H9 (cell line): ENCODE measurements around the gene GYS1. TPM values are rescaled to one million over a fixed set of nuclear protein-coding genes. Genes with fewer than 3 reads are reported as not detected.
A peak's percentile ranks its signal among the peaks of the same experiment; 100 is the strongest.

ENCODE experiments used
- DNase-seq: peaks from one replicate; pipeline ENCODE4 v3.0.0-alpha.2; 2017
- H2AFZ ChIP-seq: one replicate; pipeline ENCODE4 v1.6.1; 2013; ENCODE audit warnings: mild to moderate bottlenecking, low read length, control low read depth, moderate library complexity
- H2AK5ac ChIP-seq: 2 replicates; pipeline ENCODE4 v1.6.1; 2013; ENCODE audit warnings: low read length, control low read depth, mixed read lengths; ENCODE audit not compliant: insufficient read length
- H2BK120ac ChIP-seq: one replicate; pipeline ENCODE4 v1.6.1; 2013; ENCODE audit warnings: low read depth, mild to moderate bottlenecking, low read length, control low read depth, inconsistent platforms; ENCODE audit not compliant: poor library complexity, severe bottlenecking
- H2BK12ac ChIP-seq: 2 replicates; pipeline ENCODE4 v1.6.1; 2013; ENCODE audit warnings: low read length, control low read depth, mixed read lengths, low read depth; ENCODE audit not compliant: insufficient read length
- H2BK15ac ChIP-seq: 2 replicates; pipeline ENCODE4 v1.6.1; 2013; ENCODE audit warnings: low read depth, low read length, control low read depth
- H2BK20ac ChIP-seq: one replicate; pipeline ENCODE4 v1.6.1; 2013; ENCODE audit warnings: low read depth, mild to moderate bottlenecking, low read length, control low read depth, inconsistent platforms; ENCODE audit not compliant: poor library complexity, severe bottlenecking
- H2BK5ac ChIP-seq: 2 replicates; pipeline ENCODE4 v1.6.1; 2013; ENCODE audit warnings: low read length, control low read depth, mixed read lengths; ENCODE audit not compliant: insufficient read length
- H3K14ac ChIP-seq: 2 replicates; pipeline ENCODE4 v1.6.1; 2013; ENCODE audit warnings: low read length, control low read depth; ENCODE audit not compliant: insufficient read depth
- H3K18ac ChIP-seq: 2 replicates; pipeline ENCODE4 v1.6.1; 2013; ENCODE audit warnings: low read depth, mild to moderate bottlenecking, mixed read lengths, low read length, control low read depth; ENCODE audit not compliant: insufficient read length
- H3K23ac ChIP-seq: 2 replicates; pipeline ENCODE4 v1.6.1; 2013; ENCODE audit warnings: low read length, control low read depth, mixed read lengths, low read depth; ENCODE audit not compliant: insufficient read length
- H3K23me2 ChIP-seq: 2 replicates; pipeline ENCODE4 v1.6.1; 2013; ENCODE audit warnings: low read depth, mild to moderate bottlenecking, mixed read lengths, low read length, control low read depth; ENCODE audit not compliant: insufficient read length, poor library complexity, severe bottlenecking
- H3K27ac ChIP-seq: 2 replicates; pipeline ENCODE4 v1.5.1; 2013; ENCODE audit warnings: low read length, control low read depth, mixed read lengths, low read depth; ENCODE audit not compliant: insufficient read length
- H3K27me3 ChIP-seq: 2 replicates; pipeline ENCODE4 v1.6.1; 2013; ENCODE audit warnings: low read length, control low read depth, inconsistent platforms; ENCODE audit not compliant: insufficient read depth
- H3K4ac ChIP-seq: 2 replicates; pipeline ENCODE4 v1.6.1; 2013; ENCODE audit warnings: low read depth, mild to moderate bottlenecking, control low read depth, inconsistent platforms, low read length, moderate library complexity
- H3K4me1 ChIP-seq: 2 replicates; pipeline ENCODE4 v1.6.1; 2013; ENCODE audit warnings: low read length, control low read depth, inconsistent platforms; ENCODE audit not compliant: insufficient read depth
- H3K4me2 ChIP-seq: 2 replicates; pipeline ENCODE4 v1.6.1; 2013; ENCODE audit warnings: low read length, control low read depth, mixed read lengths; ENCODE audit not compliant: insufficient read length, insufficient read depth
- H3K56ac ChIP-seq: 2 replicates; pipeline ENCODE4 v1.6.1; 2013; ENCODE audit warnings: low read depth, mild to moderate bottlenecking, mixed read lengths, low read length, control low read depth; ENCODE audit not compliant: insufficient read length
- H3K79me1 ChIP-seq: 2 replicates; pipeline ENCODE4 v1.6.1; 2013; ENCODE audit warnings: low read depth, mild to moderate bottlenecking, moderate library complexity, low read length, control low read depth, inconsistent platforms; ENCODE audit not compliant: insufficient read depth, poor library complexity, severe bottlenecking
- H3K79me2 ChIP-seq: 2 replicates; pipeline ENCODE4 v1.6.1; 2013; ENCODE audit warnings: low read length, control low read depth, inconsistent platforms; ENCODE audit not compliant: insufficient read depth
- H3K9ac ChIP-seq: 2 replicates; pipeline ENCODE4 v1.6.1; 2013; ENCODE audit warnings: low read length, control low read depth, mixed read lengths; ENCODE audit not compliant: insufficient read length; ENCODE audit errors: extremely low read depth
- H3K9me3 ChIP-seq: one replicate; pipeline ENCODE4 v1.6.1; 2013; ENCODE audit warnings: low read depth, low read length, inconsistent platforms; ENCODE audit not compliant: control insufficient read depth
- H3T11ph ChIP-seq: one replicate; pipeline ENCODE4 v1.6.1; 2013; ENCODE audit warnings: mild to moderate bottlenecking, low read length, control low read depth, inconsistent platforms
- H4K20me1 ChIP-seq: one replicate; pipeline ENCODE4 v1.6.1; 2013; ENCODE audit not compliant: control insufficient read depth, insufficient read length, insufficient read depth
- H4K5ac ChIP-seq: 2 replicates; pipeline ENCODE4 v1.6.1; 2013; ENCODE audit warnings: low read depth, mild to moderate bottlenecking, mixed read lengths, low read length, control low read depth; ENCODE audit not compliant: insufficient read length
- H4K8ac ChIP-seq: replicated peaks from 2 replicates; pipeline ENCODE4 v1.6.1; 2013; ENCODE audit warnings: low read length, control low read depth, mixed read lengths, low read depth; ENCODE audit not compliant: insufficient read length
- H4K91ac ChIP-seq: 2 replicates; pipeline ENCODE4 v1.6.1; 2013; ENCODE audit warnings: low read depth, mild to moderate bottlenecking, moderate library complexity, mixed read lengths, low read length, control low read depth; ENCODE audit not compliant: insufficient read length
- H3K27ac Mint-ChIP-seq, 3 experiments: 2 replicates in 2 of 3; 3 replicates in 1 of 3; pipeline ENCODE4 v1.8.0; 2020 to 2021; ENCODE audit warnings: mixed read lengths in 3 of 3, mild to moderate bottlenecking in 1 of 3, moderate library complexity in 1 of 3
- H3K27me3 Mint-ChIP-seq: 2 replicates; pipeline ENCODE4 v1.8.0; 2021; ENCODE audit warnings: low read depth, mild to moderate bottlenecking, moderate library complexity, mixed read lengths
- H3K36me3 Mint-ChIP-seq, 3 experiments: 2 replicates in 2 of 3; 3 replicates in 1 of 3; pipeline ENCODE4 v1.8.0; 2020 to 2021; ENCODE audit warnings: low read depth in 3 of 3, mixed read lengths in 3 of 3; ENCODE audit not compliant: insufficient read depth in 1 of 3
- H3K4me1 Mint-ChIP-seq, 2 experiments: 2 replicates each; pipeline ENCODE4 v1.8.0; 2020; ENCODE audit warnings: mixed read lengths in 2 of 2
- H3K4me3 Mint-ChIP-seq, 2 experiments: 2 replicates in 1 of 2; 3 replicates in 1 of 2; pipeline ENCODE4 v1.8.0; 2020 to 2021; ENCODE audit warnings: mild to moderate bottlenecking in 2 of 2, mixed read lengths in 2 of 2, moderate library complexity in 1 of 2
- H3K9me3 Mint-ChIP-seq, 2 experiments: 2 replicates in 1 of 2; 3 replicates in 1 of 2; pipeline ENCODE4 v1.8.0; 2020; ENCODE audit warnings: mild to moderate bottlenecking in 2 of 2, mixed read lengths in 2 of 2, moderate library complexity in 1 of 2
- CTCF ChIP-seq: fragments of 200-600 bp; sonication (generic); conservative IDR thresholded peaks from 3 replicates; pipeline ENCODE4 v1.8.0; 2021; ENCODE audit warnings: antibody characterized with exemption, mild to moderate bottlenecking
- WGBS: extraction: QIAGEN DNeasy Blood & Tissue Kit; methylation state at CpG from one replicate; pipeline ENCODE4 v1.1.7; 2013; ENCODE audit warnings: missing lambda C conversion rate, low lambda C conversion rate, mixed read lengths; ENCODE audit not compliant: insufficient read length; ENCODE audit errors: extremely low coverage; 5-methylcytosine and 5-hydroxymethylcytosine counted together
- total RNA-seq: library from RNA; stranded (reverse); gene quantifications from 2 replicates; pipeline ENCODE4 v1.2.1, GENCODE V29; 2021

The GYS1 gene
- total RNA-seq, 1 experiment from 2014 or later: 44.3 TPM

GRCh38 chr19:48970139-48970766 lies 22.9 kb downstream of the GYS1 start:
- no peak overlapping the region for H3K27ac ChIP-seq
- peaks cover 2% of the 10 kb centered on the region; the same call in 1 of the 2 replicates for H3K27me3 Mint-ChIP-seq
- H3K9me3 ChIP-seq: no peaks in the 10 kb centered on the region
- peaks cover 12 to 30% of the 10 kb centered on the region in 2 experiments for H3K4me1 Mint-ChIP-seq
- no peak overlapping the region for H3K4me2 ChIP-seq
- no peak overlapping the region for H4K91ac ChIP-seq
- H3T11ph ChIP-seq: no peak overlapping the region
- no peaks in the 10 kb centered on the region for H3K79me2 ChIP-seq
- H2BK20ac ChIP-seq: no peak overlapping the region
- H3K27ac Mint-ChIP-seq: peak overlapping the region in 1 of 3 experiments; percentile 20; a peak in 1 of 7 replicates
- no peak for TF ChIP-seq CTCF
- no peak overlapping the region for H2BK12ac ChIP-seq
- no peak for DNase-seq
- no peaks in the 10 kb centered on the region for H3K4me1 ChIP-seq
- H2BK15ac ChIP-seq: no peak overlapping the region
- H3K9ac ChIP-seq: no peak overlapping the region
- 0 out of 5 replicates have a peak overlapping the region, but pooled peaks of 1 of the 2 experiments have one; percentile 29 for H3K4me3 Mint-ChIP-seq
- WGBS: no CpG with 5 or more reads among the region's 23 CpGs
- no peak overlapping the region for H4K5ac ChIP-seq
- H2BK120ac ChIP-seq: no peak overlapping the region
- H3K79me1 ChIP-seq: no peaks in the 10 kb centered on the region
- peaks cover 5% of the 10 kb centered on the region for H3K23me2 ChIP-seq
- no peak overlapping the region for H3K4ac ChIP-seq
- H4K8ac ChIP-seq: no peak overlapping the region
- peaks cover 0 to 4% of the 10 kb centered on the region in 2 experiments; a peak in 1 of 5 replicates for H3K9me3 Mint-ChIP-seq
- H2AFZ ChIP-seq: no peak overlapping the region
- no peak overlapping the region for H2BK5ac ChIP-seq
- H3K18ac ChIP-seq: no peak overlapping the region
- H3K14ac ChIP-seq: no peak overlapping the region
- H3K36me3 Mint-ChIP-seq: peaks cover 37 to 65% (median 63%) of the 10 kb centered on the region in 3 experiments; a peak in 6 of 7 replicates
- H3K23ac ChIP-seq: no peak overlapping the region
- peaks cover 3% of the 10 kb centered on the region for H4K20me1 ChIP-seq
- H2AK5ac ChIP-seq: no peak overlapping the region
- no peak overlapping the region for H3K56ac ChIP-seq
- no peaks in the 10 kb centered on the region for H3K27me3 ChIP-seq
